Measurements from ENCODE around the gene OR6B1.

The OR6B1 gene

DNA sequence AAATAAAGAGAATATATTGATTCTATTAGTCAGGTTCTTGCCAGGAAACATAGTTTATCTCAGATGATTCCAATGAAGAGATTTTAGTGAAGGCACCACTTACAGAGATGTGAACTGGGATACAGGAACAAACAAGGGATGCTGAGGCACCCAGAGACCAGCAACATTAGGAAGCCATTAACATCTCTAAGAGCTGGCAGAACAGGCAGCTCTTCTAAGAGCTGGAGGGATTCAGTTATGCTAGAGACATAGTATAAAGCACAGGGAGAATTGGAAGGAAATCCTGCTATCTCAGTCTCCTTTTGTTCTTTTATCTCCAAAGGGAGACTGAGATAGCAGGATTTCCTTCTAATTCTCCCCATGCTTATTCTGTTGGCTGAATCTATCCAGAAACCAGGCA is 22.0 kb downstream of the OR6B1 start:
- DNase-seq (ENCODE audit: low spot score), result no peak
- TF ChIP-seq, protein P1, sequence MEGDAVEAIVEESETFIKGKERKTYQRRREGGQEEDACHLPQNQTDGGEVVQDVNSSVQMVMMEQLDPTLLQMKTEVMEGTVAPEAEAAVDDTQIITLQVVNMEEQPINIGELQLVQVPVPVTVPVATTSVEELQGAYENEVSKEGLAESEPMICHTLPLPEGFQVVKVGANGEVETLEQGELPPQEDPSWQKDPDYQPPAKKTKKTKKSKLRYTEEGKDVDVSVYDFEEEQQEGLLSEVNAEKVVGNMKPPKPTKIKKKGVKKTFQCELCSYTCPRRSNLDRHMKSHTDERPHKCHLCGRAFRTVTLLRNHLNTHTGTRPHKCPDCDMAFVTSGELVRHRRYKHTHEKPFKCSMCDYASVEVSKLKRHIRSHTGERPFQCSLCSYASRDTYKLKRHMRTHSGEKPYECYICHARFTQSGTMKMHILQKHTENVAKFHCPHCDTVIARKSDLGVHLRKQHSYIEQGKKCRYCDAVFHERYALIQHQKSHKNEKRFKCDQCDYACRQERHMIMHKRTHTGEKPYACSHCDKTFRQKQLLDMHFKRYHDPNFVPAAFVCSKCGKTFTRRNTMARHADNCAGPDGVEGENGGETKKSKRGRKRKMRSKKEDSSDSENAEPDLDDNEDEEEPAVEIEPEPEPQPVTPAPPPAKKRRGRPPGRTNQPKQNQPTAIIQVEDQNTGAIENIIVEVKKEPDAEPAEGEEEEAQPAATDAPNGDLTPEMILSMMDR (IDR thresholded peaks at IDR 0.05; ENCODE audit: borderline replicate concordance, control extremely low read depth, extremely low read depth, insufficient read depth, missing control alignments), result no peak
- in situ Hi-C loops (cut with MboI; ENCODE audit: low sequenced_read_pairs, unreplicated experiment), result no loop called here

DNA sequence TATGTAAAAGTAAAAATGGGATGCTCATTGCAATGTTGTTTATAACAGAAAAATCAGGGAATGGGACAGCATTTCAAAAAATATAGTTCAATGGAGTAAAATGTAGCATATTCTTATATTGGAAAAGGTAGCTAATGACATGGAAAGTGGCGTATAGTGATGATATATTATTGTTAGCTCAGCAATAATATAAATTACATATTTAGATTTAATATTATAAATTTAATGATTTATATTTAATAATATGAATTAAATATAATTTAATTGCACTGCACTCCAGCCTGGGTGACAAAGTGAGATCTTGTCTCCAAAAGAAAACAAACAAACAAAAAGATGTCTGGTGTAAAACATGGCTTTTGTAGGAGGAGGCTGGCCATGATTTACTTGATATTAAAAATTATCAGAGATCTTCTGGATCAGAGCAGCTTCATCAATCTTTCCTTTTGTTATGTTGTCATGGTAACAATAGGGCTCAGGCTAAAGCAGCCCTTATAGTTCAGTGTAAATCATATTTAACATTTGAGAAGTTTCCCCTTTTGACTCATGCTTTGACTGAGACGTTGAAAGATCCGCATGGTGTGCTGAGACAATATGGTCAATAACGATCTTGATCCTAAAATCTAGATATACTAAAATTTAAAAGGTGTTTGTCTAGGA is 23.2 kb downstream of the OR6B1 start:
- no peak for DNase-seq (ENCODE audit: low spot score)
- TF ChIP-seq, protein P1 (IDR thresholded peaks at IDR 0.05; ENCODE audit: borderline replicate concordance, control extremely low read depth, extremely low read depth, insufficient read depth, missing control alignments), result no peak
- in situ Hi-C loops (cut with MboI; ENCODE audit: low sequenced_read_pairs, unreplicated experiment), result no loop called here

DNA sequence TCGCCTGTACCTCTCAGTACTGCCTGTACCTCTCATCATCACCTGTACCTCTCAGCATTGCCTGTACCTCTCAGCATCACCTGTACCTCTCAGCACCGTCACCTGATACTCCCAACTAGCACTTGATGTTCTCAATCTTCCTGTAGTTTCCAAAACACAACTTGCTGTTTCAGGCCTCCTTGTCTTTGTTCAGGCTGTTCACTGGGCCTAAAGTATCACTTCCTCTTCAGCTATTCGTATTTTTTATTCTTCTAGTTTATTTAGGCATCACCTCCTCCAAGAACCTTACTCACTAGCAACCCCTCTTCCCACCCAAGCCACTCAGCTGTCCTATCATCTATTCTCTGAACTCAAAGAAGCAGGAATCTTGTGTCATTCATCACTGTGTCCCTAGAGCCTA is 24.1 kb downstream of the OR6B1 start:
- TF ChIP-seq, protein P1 (IDR thresholded peaks at IDR 0.05; ENCODE audit: borderline replicate concordance, control extremely low read depth, extremely low read depth, insufficient read depth, missing control alignments), result no peak
- no peak for DNase-seq (ENCODE audit: low spot score)
- in situ Hi-C loops (cut with MboI; ENCODE audit: low sequenced_read_pairs, unreplicated experiment), result no loop called here

DNA sequence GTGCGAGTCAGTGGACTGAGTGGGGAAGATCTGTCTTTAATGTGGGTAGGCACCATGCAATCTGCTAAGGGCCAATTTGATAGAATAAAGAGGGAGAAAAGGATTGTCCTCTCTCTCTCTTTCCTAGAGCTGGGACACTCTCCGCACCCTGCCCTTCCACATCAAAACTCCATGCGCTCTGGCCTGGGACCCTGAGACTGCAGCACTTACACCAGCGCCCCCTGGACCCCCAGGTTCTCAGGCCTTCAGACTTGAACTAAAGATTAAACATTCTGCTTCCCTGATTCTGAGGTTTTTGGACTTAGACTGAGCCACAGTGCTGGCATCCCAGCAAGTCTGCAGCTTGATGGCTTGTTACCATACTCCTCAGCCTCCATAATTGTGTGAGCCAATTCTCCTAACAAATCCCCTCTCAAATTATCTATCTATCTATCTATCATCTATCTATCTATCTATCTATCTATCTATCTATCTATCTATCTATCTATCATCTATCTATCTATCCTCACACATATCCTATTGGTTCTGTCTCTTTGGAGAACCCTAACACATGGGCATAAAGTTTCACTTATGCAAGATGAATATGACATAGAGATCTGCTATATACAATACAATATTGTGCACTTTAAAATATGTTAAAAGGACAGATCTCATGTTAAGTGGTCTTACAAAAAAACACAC is 26.2 kb downstream of the OR6B1 start:
- DNase-seq (ENCODE audit: low spot score), result no peak
- TF ChIP-seq, protein P1 (IDR thresholded peaks at IDR 0.05; ENCODE audit: borderline replicate concordance, control extremely low read depth, extremely low read depth, insufficient read depth, missing control alignments), result no peak
- in situ Hi-C loops (cut with MboI; ENCODE audit: low sequenced_read_pairs, unreplicated experiment), result no loop called here

DNA sequence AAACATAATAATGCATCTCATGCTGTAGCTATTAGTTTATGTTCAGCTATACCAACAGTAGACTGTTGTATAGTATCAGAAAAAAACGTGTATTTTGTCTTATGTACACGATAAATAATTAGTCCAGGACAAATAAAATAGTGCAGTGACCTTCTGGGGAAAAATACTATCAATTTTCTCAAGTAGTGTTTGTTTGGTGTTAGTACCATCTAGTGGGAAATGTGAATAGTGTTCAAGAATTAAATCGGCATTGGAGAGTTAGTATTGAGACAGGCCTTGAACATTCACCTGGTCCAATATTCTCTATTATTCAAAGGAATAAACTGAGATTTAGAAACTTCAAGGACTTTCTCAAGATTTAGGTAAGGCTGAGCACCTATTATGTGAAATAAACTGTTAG is 26.9 kb downstream of the OR6B1 start:
- TF ChIP-seq, protein P1 (IDR thresholded peaks at IDR 0.05; ENCODE audit: borderline replicate concordance, control extremely low read depth, extremely low read depth, insufficient read depth, missing control alignments), result no peak
- no peak for DNase-seq (ENCODE audit: low spot score)
- in situ Hi-C loops (cut with MboI; ENCODE audit: low sequenced_read_pairs, unreplicated experiment), result no loop called here

DNA sequence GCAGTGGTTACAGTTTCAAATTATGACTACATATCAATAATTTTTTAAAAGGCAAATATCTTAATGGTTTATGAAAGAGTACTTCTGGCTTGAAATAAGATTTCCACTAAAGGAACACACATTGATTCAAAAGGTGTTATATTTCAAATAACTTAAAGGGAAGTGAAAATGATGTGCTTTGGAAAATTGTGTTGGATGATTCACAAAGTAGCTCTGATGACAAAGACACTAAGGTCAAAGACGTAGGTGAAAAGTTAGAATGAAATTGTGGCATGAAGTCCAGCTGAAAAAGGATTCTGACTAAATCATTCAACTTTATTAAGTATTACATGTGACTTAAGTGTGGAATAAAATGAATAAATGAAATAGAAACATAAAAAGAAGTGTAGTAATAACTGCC is 27.9 kb downstream of the OR6B1 start:
- in situ Hi-C loops (cut with MboI; ENCODE audit: low sequenced_read_pairs, unreplicated experiment), result no loop called here
- TF ChIP-seq, protein P1 (IDR thresholded peaks at IDR 0.05; ENCODE audit: borderline replicate concordance, control extremely low read depth, extremely low read depth, insufficient read depth, missing control alignments), result no peak
- DNase-seq (ENCODE audit: low spot score), result no peak

Data from GM13976 (cell line).